K562 (cell line): ENCODE results near the gene DGLUCY. TPM values are rescaled to one million over a fixed set of nuclear protein-coding genes. Genes with fewer than 3 reads are reported as not detected.

Experiments used
- ATAC-seq: fragments of 200-7000 bp; cut with Tn5 transposase; 3 replicates; pipeline ENCODE4 v1.9.1; 2020; ENCODE audit warnings: moderate library complexity
- BruUV-seq: library from RNA; stranded (reverse); fragments of 400-500 nt; replicated peaks from 2 replicates; lab custom pipeline; 2021; lab: Mats Ljungman, UMichigan
- CTCF ChIA-PET: fragments of 300-600 bp; formaldehyde crosslinking; extraction: SDS; loops from one replicate; lab custom pipeline; 2021; ENCODE audit warnings: low intra/inter-chr PET ratio; lab: Yijun Ruan, JAX
- POLR2A ChIA-PET: fragments of 300-600, 350-650 bp; sonication (Branson Sonifier 250); formaldehyde crosslinking; extraction: SDS; loops from one replicate; lab custom pipeline; 2021; ENCODE audit warnings: antibody characterized with exemption, inconsistent platforms; lab: Yijun Ruan, JAX
- DNase-seq, 4 experiments: peaks; one replicate each; pipeline versions ENCODE4 v3.0.0 to v3.0.0-alpha.2; 2011 to 2018; ENCODE audit warnings: low spot score in 3 of 4, mixed read lengths in 3 of 4; ENCODE audit errors: extremely low read depth in 1 of 4
- FAIRE-seq: peaks from 2 replicates; lab custom pipeline; 2011; peaks lifted over from hg19 to GRCh38; lab: Jason Lieb, UNC
- H2AFZ ChIP-seq: 2 replicates; pipeline ENCODE4 v1.6.0; 2011; ENCODE audit warnings: low read depth, low read length, control low read depth, inconsistent platforms
- H3K27ac ChIP-seq: fragments of 200-600 bp; 3 replicates; pipeline ENCODE4 v1.8.0; 2011; ENCODE audit warnings: low read depth, mild to moderate bottlenecking, control low read depth, inconsistent platforms, low read length, moderate library complexity, mixed read lengths; ENCODE audit errors: extremely low read depth
- H3K27me3 ChIP-seq, 2 experiments: fragments of 300-600 bp in 1 of 2; 2 replicates in 1 of 2; 3 replicates in 1 of 2; pipeline versions ENCODE4 v1.6.0 to v1.8.0; 2011; ENCODE audit warnings: inconsistent platforms in 2 of 2, low read length in 2 of 2, mild to moderate bottlenecking in 1 of 2, mixed read lengths in 1 of 2, moderate library complexity in 1 of 2; ENCODE audit not compliant: control insufficient read depth in 2 of 2, insufficient read depth in 2 of 2
- H3K36me3 ChIP-seq: fragments of 300-600 bp; 3 replicates; pipeline ENCODE4 v1.8.0; 2011; ENCODE audit warnings: mild to moderate bottlenecking, low read length, inconsistent platforms; ENCODE audit not compliant: control insufficient read depth, insufficient read depth
- H3K4me1 ChIP-seq, 2 experiments: fragments of 200-600 bp in 1 of 2; replicated peaks in 1 of 2; 2 replicates in 1 of 2; 3 replicates in 1 of 2; pipeline versions ENCODE4 v1.5.1 to v1.8.0; 2011; ENCODE audit warnings: inconsistent platforms in 2 of 2, low read length in 2 of 2, mild to moderate bottlenecking in 1 of 2, mixed read lengths in 1 of 2, moderate library complexity in 1 of 2; ENCODE audit not compliant: control insufficient read depth in 2 of 2, insufficient read depth in 2 of 2
- H3K4me2 ChIP-seq: 2 replicates; pipeline ENCODE4 v1.6.1; 2011; ENCODE audit warnings: low read length, control low read depth, inconsistent platforms, mixed read lengths; ENCODE audit not compliant: insufficient read depth
- H3K4me3 ChIP-seq: fragments of 200-600 bp; sonication (generic), shearing (Covaris generic); 2 replicates; pipeline ENCODE4 v1.5.1; 2016; ENCODE audit warnings: control low read depth, inconsistent platforms
- H3K79me2 ChIP-seq: fragments of 200-600 bp; 3 replicates; pipeline ENCODE4 v1.8.0; 2011; ENCODE audit warnings: low read length, inconsistent platforms; ENCODE audit not compliant: control insufficient read depth, insufficient read depth
- H3K9ac ChIP-seq, 2 experiments: 2 replicates each; pipeline versions ENCODE4 v1.6.0 to v1.6.1; 2011; ENCODE audit warnings: low read depth in 2 of 2, low read length in 2 of 2, control low read depth in 1 of 2, inconsistent platforms in 1 of 2, mild to moderate bottlenecking in 1 of 2, mixed read lengths in 1 of 2; ENCODE audit not compliant: insufficient read depth in 1 of 2
- H3K9me1 ChIP-seq: one replicate; pipeline ENCODE4 v1.6.0; 2011; ENCODE audit warnings: inconsistent platforms, mild to moderate bottlenecking, low read length, moderate library complexity; ENCODE audit not compliant: control insufficient read depth, insufficient read depth
- H3K9me3 ChIP-seq: replicated peaks from 2 replicates; pipeline ENCODE4 v1.5.1; 2011; ENCODE audit warnings: low read depth, low read length, inconsistent platforms; ENCODE audit not compliant: control insufficient read depth, insufficient read depth
- H4K20me1 ChIP-seq: replicated peaks from 2 replicates; pipeline ENCODE4 v1.6.1; 2011; ENCODE audit warnings: low read length, inconsistent platforms, mixed read lengths; ENCODE audit not compliant: control insufficient read depth, insufficient read depth
- HNRNPL ChIP-seq: fragments of 200-400 bp; formaldehyde crosslinking; IDR thresholded peaks from 2 replicates; pipeline ENCODE4 v1.6.1; 2017; ENCODE audit warnings: low read depth, mild to moderate bottlenecking, low read length
- POLR2A ChIP-seq: fragments of 450-650 bp; conservative IDR thresholded peaks from 2 replicates; pipeline ENCODE4 v1.6.1; 2016
- SRSF1 ChIP-seq: fragments of 200-400 bp; formaldehyde crosslinking; IDR thresholded peaks from 2 replicates; pipeline ENCODE4 v1.6.1; 2017; ENCODE audit warnings: mild to moderate bottlenecking, low read depth, low read length, moderate library complexity
- WGBS: fragments of 100-300 bp; shearing (Covaris generic); methylation state at CpG from one replicate; pipeline ENCODE4 v1.1.6; 2016; ENCODE audit warnings: low coverage, mixed read lengths; ENCODE audit not compliant: insufficient coverage; ENCODE audit errors: missing lambda C conversion rate; 5-methylcytosine and 5-hydroxymethylcytosine counted together
- in situ Hi-C: fragments of 300-500 bp; cut with MboI; formaldehyde crosslinking; loops from 4 replicates; pipeline ENCODE4 v1.15.0; 2018; ENCODE audit warnings: inconsistent platforms, mixed read lengths
- intact Hi-C: fragments of 100-400 bp; cut with micrococcal nuclease; formaldehyde crosslinking; loops from 2 replicates; pipeline ENCODE4 v1.14.2; 2022
- polyA plus RNA-seq, 8 experiments: library from polyadenylated mRNA; depleted of rRNA in 4 of 8; stranded (reverse) in 5 of 8; unstranded in 3 of 8; fragments of >200 nt; fragmentation: Nextera tagmentation in 2 of 8; fragmentation: Illumina TruSeq in 1 of 8; extraction: Ambion mirVana in 2 of 8; extraction: Trizol in 1 of 8; gene quantifications; 2 replicates each; pipeline versions ENCODE4 v1.2.1 to v1.2.3, GENCODE V29; 2011 to 2014; ENCODE audit warnings: inconsistent platforms in 1 of 8, missing spikeins in 1 of 8
- total RNA-seq, 7 experiments: library from RNA; depleted of rRNA in 6 of 7; stranded (reverse); fragments of >200 nt in 6 of 7; fragmentation: Illumina TruSeq in 2 of 7; extraction: Trizol in 2 of 7; gene quantifications; 2 replicates each; pipeline versions ENCODE4 v1.2.1 to v1.2.3, GENCODE V29; 2011 to 2021; ENCODE audit warnings: low replicate concordance in 1 of 7
- TF ChIP-seq, protein P1 (sequence below): fragments of 450-650 bp; formaldehyde crosslinking; IDR thresholded peaks from 2 replicates; pipeline ENCODE4 v1.4.0; 2020; ENCODE audit warnings: mild to moderate bottlenecking

Gene DGLUCY
- total and polyA plus RNA-seq, 9 of the 15 experiments (the other 6 are each of a cell fraction or from before 2014, with no cell fraction given) = 9.9 to 28.4 (median 21.0) TPM

DNA sequence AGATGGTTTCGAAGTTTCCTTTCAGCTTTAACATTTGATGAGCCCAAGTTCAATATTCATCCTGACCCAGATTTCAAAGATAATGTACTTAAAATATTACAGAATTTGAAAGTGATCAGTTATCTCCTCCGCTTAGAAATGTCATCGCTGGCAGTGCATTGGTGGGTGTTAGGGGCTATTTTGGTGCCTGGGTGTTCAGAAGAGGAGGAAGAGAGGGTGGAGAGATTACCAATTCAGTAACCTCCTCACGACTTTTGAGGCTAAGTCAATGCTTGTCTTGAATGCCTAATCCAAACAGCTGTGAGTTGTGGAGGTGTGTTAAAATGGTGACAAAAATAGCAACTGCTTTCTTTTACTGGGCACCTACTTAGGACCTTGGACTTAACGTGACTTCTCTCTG, 13.8 kb upstream of the DGLUCY start:
- POLR2A ChIA-PET = interaction anchor here (2.1 kb wide), 1 partner anchor 16 kb away, joined by 7 read pairs; no protein-coding TSS in a partner anchor

DNA sequence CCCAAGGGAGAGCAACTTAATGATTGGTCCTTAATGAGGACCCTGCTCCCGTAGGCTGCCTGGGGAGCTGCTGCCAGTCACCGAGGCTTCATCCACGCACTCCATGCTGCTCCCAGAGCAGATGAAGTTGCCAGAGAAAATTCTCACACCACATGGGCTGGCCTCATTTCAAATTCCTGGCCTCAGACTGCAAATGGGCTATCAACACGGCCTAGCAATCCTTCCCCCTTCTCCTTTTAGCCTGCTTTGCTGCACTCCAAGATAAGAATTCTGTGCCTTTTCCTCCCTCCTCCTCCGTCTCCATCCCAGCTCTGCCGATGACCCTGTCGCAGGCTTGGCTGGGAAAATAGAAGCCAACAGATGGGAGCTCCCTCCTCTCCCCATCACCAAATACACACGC, 10.8 kb upstream of the DGLUCY start:
- no TSS peak for BruUV-seq

More for the DNA sequence above, 13.8 kb upstream of the DGLUCY start:
- in situ Hi-C loops = no loop called here
- CTCF ChIA-PET = no interaction called here
- H3K9me1 ChIP-seq = no peaks in the 10 kb centered on the region
- ATAC-seq = no peak
- no peaks in the 10 kb centered on the region for H3K79me2 ChIP-seq
- no peaks in the 10 kb centered on the region for H3K36me3 ChIP-seq
- peaks cover 2 to 16% of the 10 kb centered on the region in 2 experiments; a peak in 3 of 5 replicates for H3K27me3 ChIP-seq
- H3K9ac ChIP-seq = no peak overlapping the region
- BruUV-seq = no TSS peak
- TF ChIP-seq, protein P1, sequence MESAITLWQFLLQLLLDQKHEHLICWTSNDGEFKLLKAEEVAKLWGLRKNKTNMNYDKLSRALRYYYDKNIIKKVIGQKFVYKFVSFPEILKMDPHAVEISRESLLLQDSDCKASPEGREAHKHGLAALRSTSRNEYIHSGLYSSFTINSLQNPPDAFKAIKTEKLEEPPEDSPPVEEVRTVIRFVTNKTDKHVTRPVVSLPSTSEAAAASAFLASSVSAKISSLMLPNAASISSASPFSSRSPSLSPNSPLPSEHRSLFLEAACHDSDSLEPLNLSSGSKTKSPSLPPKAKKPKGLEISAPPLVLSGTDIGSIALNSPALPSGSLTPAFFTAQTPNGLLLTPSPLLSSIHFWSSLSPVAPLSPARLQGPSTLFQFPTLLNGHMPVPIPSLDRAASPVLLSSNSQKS (CRISPR knock-in tag) = no peak
- TF ChIP-seq, all 486 proteins: peak for 0
- FAIRE-seq (no peak), DNase-seq (no peak)
- H3K4me3 ChIP-seq = no peak overlapping the region
- WGBS = 11% methylated on average over 4 of the region's 5 CpGs
- H2AFZ ChIP-seq = no peak overlapping the region
- no peaks in the 10 kb centered on the region for H4K20me1 ChIP-seq
- no peaks in the 10 kb centered on the region; a peak in 2 of 5 replicates for H3K4me1 ChIP-seq
- no peak overlapping the region for H3K4me2 ChIP-seq
- intact Hi-C loops = no loop called here
- H3K27ac ChIP-seq = no peak overlapping the region
- H3K9me3 ChIP-seq = no peaks in the 10 kb centered on the region

More for the DNA sequence above, 10.8 kb upstream of the DGLUCY start:
- FAIRE-seq (no peak), DNase-seq (no peak), ATAC-seq (no peak)
- H2AFZ ChIP-seq = no peak overlapping the region
- H3K27ac ChIP-seq = no peak overlapping the region
- WGBS = 15% methylated on average over 4 of the region's 8 CpGs
- peaks cover 0 to 6% of the 10 kb centered on the region in 2 experiments; a peak in 2 of 5 replicates for H3K27me3 ChIP-seq
- CTCF ChIA-PET = no interaction called here
- POLR2A ChIA-PET = interaction anchor here (0.6 kb wide), 2 partner anchors 37 to 1904 kb away, joined by 3 read pairs; no protein-coding TSS in a partner anchor
- H3K4me2 ChIP-seq = no peak overlapping the region
- H3K9ac ChIP-seq = no peak overlapping the region
- no peaks in the 10 kb centered on the region for H4K20me1 ChIP-seq
- H3K9me1 ChIP-seq = no peaks in the 10 kb centered on the region
- H3K4me3 ChIP-seq = no peak overlapping the region
- H3K79me2 ChIP-seq = no peaks in the 10 kb centered on the region
- no peaks in the 10 kb centered on the region for H3K36me3 ChIP-seq
- no peaks in the 10 kb centered on the region for H3K9me3 ChIP-seq
- intact Hi-C loops = no loop called here
- no peaks in the 10 kb centered on the region; a peak in 2 of 5 replicates for H3K4me1 ChIP-seq
- no peak for TF ChIP-seq POLR2A
- TF ChIP-seq SRSF1 = no peak
- TF ChIP-seq HNRNPL = no peak
- TF ChIP-seq, all 486 proteins: peak for 0
- in situ Hi-C loops = no loop called here
